ENCODE results near the gene NR1H2.
A peak's percentile ranks its signal among the peaks of the same experiment; 100 is the strongest.

Gene NR1H2

DNA sequence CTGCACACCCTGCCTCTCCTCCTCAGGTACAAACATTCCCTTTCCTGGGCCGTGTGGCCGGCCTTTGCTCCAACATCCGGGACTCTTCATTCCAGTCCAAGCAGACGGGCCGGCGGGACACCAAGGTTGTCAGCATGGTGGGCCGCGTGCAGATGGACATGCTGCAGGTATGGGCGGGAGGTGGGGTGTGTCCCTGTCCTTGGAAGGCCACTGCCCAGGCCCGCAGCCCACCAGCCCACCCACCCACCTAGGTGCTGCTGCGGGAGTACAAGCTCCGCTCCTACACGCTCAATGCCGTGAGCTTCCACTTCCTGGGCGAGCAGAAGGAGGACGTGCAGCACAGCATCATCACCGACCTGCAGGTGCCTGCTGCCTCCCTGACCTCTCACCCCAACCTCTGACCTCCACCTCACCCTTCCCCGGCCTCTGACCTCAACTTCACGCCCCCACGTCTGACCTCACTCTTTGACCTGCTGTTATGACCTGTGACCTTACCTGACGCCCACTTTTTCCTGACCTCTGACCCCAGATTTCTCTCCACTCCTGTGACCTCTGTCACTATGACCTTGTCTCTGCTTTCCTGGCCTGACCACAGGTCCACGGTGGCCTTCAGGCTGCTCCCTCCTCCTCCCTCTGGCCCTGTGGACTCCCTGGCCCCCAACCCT, 30.0 kb downstream of the NR1H2 start:
- DNase-seq: no peak

DNA sequence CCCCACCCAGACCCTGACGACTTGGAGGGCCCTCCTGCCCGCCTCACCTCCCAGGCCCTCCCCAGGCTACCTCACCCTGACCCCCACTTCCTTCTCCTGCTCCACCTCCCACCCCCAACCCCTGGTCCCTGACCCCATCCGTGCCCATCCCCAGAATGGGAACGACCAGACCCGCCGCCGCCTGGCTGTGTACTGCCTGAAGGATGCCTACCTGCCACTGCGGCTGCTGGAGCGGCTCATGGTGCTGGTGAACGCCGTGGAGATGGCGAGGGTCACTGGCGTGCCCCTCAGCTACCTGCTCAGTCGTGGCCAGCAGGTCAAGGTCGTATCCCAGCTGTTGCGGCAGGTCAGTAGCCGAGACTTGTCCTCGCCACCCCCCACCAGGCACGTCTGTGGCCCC, 30.6 kb downstream of the NR1H2 start:
- no peak for DNase-seq

DNA sequence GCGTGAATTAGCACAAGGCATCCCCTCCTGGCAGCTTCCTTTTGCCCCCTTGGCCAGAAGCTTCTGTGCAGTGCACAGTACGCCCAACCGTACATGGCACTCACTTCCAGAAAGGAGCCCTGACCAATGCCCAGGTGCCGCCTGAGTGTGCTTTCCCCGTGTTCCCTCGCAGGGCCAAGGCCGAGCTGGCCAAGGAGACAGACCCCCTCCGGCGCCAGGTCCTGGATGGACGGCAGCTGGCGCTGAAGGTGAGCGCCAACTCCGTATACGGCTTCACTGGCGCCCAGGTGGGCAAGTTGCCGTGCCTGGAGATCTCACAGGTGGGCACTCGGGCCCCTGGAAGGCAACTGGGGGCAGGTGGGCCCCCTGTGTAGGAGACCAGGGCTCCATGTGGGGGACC, 33.1 kb downstream of the NR1H2 start:
- DNase-seq: no peak

DNA sequence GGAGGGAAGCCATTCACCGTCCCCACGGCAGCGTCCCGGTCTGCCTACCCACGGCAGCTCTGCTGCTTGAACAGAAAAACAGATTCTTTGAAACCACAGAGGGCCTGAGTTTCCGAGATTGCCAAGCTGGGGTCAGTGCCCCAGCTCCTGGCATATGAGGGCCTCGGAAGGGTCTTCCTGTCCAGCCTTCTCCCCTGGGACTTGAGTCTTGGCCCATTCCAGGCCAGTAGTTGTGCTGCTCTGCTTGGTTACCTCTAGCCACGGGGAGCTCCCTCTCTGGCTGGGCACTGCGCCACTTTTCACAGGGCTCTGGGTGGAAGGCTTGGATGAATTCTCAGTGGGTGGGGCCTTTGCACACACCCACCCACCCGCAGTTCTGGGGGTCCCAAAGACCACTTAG, 33.9 kb downstream of the NR1H2 start:
- no peak for DNase-seq

DNA sequence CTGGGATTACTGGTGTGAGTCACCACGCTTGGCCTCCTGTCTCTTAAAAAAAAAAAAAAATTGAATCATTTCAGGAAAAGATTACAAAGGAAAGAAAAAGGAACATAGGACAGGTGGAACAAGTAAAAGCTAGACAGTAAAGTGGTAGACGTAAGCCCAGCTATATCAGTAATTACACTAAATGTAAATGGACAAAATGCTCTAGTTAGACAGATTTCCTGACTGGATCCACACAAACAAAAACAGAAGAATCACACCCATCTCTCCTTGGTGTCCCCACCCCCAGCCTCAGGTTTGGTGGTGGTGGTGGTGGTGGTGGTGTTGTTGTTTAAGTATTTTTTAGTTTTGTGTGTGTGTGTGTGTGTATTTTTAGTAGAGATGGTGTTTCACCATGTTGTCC, 36.2 kb downstream of the NR1H2 start:
- no peak for DNase-seq

DNA sequence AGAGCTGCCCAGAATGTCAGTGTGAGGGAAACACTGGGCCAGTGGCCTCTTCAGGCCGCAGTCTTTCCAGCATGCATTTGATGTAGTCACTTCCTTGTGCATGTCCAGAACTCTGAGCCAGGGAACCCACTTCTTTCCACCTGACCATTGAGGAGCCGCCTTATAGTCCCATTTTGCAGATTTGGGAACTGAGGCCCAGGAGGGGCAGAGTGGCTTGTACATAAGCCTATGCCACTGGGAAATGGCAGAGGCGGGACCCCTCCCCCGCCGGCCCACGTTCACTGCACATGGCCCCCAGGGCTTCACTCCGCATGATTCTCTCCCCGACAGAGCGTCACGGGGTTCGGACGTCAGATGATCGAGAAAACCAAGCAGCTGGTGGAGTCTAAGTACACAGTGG, 36.8 kb downstream of the NR1H2 start:
- no peak for DNase-seq

DNA sequence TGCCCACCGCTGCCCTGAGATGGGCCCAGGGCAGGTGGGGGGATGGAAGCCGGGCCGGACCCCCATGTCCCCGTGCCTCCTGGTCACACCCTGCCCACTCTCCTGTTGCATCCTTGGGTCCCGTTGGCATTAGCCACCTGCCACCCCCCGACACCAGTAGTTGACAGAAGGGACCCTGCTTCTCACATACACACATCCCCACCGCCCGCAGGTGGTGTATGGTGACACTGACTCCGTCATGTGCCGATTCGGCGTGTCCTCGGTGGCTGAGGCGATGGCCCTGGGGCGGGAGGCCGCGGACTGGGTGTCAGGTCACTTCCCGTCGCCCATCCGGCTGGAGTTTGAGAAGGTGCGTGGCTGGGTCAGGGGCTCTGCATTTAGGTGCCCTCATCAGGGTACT, 37.3 kb downstream of the NR1H2 start:
- no peak for DNase-seq

DNA sequence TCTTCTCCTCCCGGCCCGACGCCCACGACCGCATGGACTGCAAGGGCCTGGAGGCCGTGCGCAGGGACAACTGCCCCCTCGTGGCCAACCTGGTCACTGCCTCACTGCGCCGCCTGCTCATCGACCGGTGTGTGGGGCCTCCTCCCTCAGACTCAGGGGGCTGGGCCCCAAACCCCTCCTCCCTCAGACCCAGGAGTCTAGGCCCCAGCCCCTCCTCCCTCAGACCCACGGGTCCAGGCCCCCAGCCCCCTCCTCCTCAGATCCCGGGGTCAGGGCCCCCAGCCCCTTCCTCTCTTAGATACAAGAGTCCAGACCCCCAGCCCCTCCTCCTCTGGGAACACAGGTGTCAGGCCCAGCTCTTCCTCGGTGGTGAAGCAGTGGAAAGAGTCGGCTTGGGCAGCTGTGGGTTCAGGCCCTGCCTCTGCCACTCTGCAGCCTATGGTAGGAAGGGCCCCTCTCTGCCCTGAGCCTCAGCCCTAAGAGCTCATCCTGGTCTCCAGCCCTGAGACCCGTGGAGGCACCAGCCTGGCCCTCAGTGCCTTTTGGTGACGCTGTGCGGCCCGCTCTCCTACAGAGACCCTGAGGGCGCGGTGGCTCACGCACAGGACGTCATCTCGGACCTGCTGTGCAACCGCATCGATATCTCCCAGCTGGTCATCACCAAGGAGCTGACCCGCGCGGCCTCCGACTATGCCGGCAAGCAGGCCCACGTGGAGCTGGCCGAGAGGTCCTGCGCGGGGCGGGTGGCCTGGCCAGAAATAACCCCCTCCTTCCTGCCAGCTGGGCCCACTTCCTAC, 38.8 kb downstream of the NR1H2 start:
- DNase-seq: peak; percentile 78

DNA sequence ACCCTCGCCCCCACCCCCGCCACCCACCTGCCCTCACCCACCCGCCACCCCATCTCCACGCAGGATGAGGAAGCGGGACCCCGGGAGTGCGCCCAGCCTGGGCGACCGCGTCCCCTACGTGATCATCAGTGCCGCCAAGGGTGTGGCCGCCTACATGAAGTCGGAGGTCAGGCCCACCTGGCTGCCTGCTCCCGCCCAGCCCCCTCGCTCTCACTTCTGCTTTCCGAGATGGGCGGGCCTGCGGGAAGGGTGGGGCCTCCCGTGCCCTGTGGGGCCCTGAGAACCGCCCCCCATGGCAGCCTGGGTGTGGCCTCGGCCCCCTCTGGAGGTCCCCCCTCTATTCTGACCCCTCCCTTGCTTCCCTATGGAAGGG, 39.4 kb downstream of the NR1H2 start:
- no peak for DNase-seq

DNA sequence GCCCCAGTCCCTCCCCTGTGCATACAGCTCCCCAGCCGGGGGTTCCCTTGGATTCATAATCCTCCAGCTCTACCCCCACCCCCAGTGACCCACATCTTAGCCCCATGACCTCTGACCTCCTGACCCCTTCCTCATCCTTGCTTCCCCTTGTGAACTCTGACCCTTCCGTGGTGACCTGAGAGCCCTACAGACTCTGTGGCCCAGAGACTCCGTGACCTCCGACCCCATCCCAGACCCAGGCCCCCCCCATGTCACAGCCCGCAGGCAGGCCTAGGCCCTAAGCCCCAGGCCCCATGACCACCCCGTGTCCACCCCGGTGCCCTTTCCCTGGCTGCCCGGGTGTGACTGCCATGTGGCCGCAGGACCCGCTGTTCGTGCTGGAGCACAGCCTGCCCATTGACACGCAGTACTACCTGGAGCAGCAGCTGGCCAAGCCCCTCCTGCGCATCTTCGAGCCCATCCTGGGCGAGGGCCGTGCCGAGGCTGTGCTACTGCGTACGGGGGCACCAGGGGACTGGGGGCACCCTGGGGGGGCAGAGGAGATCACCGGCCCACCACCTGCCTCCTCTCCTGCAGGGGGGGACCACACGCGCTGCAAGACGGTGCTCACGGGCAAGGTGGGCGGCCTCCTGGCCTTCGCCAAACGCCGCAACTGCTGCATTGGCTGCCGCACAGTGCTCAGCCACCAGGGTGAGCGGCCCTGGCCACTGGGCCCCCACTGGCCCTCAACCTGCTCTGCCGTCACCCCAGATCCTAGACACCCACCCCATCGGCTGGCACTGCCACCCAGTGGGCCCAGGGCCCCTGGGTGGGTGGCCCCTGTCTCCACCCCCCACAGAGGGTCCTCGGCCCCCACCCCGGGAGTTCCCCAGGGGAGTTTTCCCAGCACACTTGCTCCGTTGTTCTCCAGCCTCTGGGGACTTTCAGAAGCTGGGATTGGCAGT, 40.0 kb downstream of the NR1H2 start:
- no peak for DNase-seq

DNA sequence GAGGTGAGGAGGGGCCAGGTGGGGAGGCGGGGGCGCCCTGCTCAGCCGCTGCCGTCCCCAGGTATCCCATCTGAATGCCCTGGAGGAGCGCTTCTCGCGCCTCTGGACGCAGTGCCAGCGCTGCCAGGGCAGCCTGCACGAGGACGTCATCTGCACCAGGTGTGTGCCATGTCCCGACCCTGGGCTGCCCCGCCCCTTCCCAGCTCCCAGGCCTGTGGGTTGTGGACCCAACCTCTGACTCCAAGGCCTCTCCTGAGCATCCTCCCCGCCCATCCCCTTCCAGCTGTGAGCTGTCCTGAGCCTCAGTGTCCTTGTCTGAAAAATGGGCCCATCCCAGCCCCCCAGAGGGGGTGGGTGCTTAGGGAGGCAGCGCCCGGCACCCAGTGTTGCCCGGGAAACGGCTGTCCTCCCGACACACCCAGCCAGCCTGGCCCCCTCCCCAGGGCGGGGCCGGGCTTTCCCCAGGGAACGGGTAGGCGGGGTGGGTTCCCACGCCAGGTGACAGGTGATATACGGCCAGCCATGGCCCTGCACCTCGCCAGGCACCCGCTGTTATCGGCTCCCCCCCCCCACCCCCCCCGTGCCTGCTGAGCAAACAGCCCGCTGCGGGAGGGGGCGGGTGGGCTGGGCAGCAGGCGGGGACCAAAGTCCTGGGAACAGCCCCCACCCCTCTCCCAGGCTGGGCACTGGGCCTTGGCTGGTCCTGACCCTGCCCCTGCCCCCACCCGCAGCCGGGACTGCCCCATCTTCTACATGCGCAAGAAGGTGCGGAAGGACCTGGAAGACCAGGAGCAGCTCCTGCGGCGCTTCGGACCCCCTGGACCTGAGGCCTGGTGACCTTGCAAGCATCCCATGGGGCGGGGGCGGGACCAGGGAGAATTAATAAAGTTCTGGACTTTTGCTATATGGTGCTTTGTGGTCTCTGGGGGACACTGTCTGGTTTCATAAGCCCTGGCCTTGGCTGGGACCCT, 41.1 kb downstream of the NR1H2 start:
- peak; percentile 83 for DNase-seq

DNA sequence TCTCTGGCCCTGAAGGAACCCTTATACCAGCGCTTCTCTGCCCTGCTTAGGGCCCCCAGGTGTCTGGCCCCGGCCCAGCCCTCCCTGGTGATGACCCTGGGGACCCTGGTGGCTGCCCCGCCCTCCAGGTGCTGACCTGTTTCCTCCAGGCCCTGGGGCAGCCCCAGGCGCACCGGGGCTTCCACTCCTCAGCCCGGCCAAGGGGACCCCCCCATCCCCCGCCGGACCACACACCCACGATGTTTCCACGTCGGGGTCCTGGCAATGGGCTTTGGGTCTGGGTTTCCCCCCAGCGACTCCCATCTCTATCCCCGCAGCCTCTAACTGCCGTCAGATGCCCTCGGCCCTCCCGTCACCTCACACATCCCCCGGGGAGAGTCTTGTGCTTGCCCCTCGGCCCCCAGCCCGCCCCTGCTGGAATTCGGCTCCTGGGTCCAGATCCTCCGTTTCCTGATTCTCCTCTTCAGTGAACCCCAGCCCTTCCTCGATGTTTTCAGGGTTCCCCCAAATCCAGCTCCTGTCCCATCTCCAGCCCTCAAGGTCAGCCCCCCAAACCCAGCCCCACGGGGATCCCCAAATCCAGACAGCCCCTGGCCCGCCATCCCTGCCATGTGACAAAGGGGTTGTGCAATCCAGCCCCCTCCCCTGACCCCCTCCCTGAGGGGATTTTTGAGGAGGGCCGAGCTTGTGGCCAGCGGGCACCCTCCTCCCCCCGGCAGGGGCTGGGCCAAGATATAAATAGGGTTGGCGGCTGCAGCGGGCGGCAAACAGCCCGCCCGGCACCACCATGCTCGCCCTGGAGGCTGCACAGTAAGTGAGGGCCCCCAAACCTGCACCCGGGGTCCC, 42.1 kb downstream of the NR1H2 start, which contains the start of gene SPIB:
TSS of gene SPIB (plus strand) at position 763 of the 846 bp plus-strand sequence. CDS start at position 788, 25 bp downstream.
- DNase-seq: no peak

DNA sequence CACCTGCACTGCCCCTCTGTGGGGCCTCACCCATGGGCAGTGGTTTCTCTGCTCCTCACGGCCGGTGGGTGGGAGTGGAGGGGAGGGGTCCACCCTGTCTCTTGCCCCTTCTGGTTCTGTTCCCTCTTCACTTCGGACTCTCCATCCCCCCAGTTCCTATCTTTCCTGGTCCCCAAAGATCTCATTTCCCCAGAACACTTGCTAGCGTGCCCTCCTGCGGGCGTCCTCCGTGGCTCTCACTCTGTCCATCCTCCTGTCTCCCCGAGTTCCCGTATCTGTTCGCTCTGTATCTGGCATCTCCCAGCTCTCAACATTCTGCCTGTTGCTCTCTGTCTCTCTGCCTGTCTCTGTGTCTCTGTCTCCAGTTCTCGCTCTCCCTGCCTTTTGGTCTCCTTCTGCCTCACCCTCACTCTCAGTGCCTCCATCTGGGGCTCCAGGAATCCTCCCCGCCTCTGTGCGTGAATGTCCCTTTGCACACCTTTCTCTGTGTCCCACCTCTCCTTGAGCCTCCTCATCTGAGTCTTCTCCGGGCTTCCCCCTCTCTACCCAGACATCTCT, 42.8 kb downstream of the NR1H2 start:
- DNase-seq: peak; percentile 15

DNA sequence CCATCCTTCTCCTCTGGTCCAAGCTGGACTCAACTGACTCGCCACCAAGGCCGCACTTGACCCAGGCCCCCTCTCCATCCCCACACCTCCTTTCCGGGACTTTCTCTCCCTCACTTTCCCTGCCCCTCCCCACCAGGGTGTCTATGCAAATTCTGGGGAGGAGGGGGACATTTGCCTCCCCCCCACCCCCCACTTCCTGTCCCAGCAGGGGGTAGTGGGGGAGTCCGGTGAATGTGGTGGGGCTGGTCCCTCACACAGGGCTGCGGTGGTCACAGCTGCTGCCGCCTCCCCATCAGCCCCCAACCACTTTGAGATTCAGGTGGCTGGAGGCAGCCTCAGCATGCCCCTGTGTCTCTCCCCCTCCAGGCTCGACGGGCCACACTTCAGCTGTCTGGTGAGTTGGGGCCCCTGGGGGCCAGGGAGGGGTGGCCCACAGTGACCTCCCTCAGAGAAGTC, 43.4 kb downstream of the NR1H2 start:
- no peak for DNase-seq

DNA sequence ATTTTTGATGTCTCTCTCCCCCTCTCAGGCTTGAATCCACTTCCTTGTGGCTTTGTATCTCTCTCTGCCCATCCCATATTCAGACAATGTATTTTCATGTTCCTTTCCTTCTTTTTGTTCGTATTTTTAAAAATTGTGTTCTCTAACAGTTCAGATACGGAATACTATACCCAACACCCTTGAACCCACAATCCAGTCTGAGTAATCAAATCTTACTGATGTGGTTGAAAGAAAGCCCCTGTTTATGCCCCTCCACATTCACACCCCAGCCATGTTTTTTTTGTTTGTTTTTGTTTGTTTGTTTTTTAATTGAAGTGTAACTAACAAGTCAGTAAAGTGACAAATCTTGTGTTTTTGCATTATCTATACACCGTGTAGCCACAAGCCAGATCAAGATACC, 43.9 kb downstream of the NR1H2 start:
- DNase-seq: no peak

DNA sequence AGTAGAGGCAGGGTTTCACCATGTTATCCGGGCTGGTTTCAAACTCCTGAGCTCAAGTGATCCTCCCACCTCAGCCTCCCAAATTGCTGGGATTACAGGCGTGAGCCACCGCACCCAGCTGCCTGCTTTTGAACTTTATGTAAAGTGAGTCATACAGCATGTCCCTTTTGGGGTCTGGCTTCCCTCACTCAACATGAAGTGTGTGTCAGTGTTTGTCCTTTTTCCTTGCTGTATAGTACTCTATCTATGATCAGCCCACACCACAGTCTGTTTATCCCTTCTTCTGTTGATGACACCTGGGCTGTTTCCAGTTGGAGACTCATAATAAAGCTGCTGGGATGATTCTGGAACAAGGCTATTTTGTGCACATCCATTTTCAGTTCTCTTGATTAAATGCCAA, 44.6 kb downstream of the NR1H2 start:
- DNase-seq: no peak

DNA sequence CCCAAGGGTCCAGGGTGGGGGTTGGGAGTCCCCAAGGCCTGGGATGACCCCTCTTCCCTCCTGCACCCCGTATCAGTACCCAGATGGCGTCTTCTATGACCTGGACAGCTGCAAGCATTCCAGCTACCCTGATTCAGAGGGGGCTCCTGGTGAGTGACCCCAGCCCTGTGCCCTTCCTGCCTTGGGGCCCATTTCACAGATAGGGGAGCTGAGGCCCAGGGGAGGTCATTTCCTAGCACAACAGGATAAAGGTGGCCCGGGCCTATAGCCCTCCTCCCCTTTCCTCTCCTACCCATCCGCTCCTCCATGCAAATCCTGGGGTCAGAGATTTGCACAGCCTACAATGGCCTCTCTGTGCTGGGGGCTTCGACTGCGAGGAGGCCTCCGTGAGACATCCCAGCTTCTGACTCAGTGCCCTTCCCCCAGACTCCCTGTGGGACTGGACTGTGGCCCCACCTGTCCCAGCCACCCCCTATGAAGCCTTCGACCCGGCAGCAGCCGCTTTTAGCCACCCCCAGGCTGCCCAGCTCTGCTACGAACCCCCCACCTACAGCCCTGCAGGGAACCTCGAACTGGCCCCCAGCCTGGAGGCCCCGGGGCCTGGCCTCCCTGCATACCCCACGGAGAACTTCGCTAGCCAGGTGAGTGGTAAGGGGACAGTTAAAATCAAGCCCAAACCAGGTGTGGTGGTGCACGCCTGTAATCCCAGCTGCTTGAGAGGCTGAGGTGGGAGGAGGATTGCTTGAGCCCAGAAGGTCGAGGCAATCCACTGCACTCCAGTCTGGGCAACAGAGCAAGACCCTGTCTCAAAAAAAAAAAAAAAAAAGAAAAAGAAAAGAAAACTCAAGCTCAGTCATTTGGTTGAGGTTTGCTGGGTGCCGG, 46.4 kb downstream of the NR1H2 start:
- no peak for DNase-seq

DNA sequence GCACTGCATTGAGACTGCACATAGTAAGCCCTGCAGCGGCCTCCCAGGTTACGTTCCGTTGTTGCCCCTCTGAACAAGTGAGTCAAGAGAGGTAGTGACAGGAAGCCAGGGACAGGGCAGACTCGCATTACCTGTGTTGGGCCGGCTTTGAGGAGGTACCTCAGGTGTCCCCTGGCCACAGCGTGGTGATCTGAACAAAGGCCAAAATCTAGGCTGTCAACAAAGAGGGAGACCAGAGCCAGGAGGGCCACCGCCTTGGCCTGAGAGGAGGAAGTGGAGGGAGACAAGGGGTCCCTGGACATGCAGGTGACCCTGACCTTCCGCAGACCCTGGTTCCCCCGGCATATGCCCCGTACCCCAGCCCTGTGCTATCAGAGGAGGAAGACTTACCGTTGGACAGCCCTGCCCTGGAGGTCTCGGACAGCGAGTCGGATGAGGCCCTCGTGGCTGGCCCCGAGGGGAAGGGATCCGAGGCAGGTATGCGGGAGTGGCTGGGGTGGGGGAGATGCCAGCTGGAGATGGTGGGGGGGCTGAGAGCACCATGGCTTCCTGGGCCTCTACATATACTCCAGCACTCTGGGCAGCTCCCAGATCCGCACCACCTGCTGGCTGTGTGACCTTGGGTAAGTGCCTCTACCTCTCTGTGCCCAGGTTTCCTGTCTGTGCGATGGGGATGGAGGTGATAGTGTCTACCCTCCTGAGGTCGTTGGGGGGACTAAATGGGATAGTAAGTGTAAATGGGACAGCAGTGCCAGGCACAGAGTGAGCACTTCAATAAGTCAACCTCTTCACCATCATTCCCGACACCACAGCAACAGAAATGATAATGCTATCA, 47.2 kb downstream of the NR1H2 start:
- DNase-seq: no peak

DNA sequence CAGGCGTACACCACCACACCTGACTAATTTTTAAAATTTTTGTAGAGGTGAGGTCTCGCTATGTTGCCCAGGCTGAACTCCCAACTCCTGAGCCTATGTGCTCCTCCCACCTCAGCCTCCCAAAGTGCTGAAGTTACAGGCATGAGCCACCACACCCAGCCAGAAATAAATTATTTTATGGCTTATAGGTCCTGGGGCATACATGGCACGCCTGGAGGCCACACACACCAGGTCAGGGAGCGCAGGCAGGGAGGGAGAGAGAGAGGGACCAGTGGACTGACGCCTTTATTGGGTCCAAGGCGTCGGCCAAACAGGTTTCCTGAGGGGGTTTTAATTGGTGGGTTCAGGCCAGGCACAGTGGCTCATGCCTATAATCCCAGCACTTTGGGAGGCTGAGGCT, 49.3 kb downstream of the NR1H2 start:
- no peak for DNase-seq

All from DMS53 (cell line).